ENCODE results near the gene TRAPPC2L. TPM values are rescaled to one million over a fixed set of nuclear protein-coding genes. Genes with fewer than 3 reads are reported as not detected.

The TRAPPC2L gene
- total and polyA plus RNA-seq, 12 donors = 37.5 to 63.3 (median 50.9) TPM

DNA sequence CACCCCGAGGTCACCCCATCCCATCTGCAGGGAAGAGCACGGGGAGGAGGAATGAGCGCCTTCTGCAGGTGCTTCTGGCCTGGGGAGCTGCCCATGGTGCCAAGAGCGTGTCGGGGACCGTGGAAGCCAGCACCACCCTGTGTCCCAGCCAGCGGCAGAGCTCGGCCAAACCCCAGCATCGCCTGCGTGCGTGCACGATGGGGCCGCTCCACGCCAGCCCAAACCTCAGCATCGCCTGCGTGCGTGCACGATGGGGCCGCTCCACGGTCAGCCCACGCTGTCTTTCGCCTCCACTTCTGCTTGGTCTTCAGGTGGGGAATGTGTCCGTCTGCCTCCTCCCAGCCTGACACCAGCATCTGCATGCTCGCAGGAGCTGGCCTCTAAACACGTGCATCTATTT is 14.1 kb upstream of the TRAPPC2L start:
- Histone ChIP-seq H3K36me3 (peaks cover 0 to 56% (median 9%) of the 10 kb centered on the region in 9 donors), H3K4me1 (peaks cover 0 to 4% (median 0%) of the 10 kb centered on the region in 9 donors), H3K4me3 (no peak overlapping the region), H3K27me3 (no peaks in the 10 kb centered on the region), H3K9me3 (no peaks in the 10 kb centered on the region), H3K27ac (no peak overlapping the region)
- TF ChIP-seq, protein P1, sequence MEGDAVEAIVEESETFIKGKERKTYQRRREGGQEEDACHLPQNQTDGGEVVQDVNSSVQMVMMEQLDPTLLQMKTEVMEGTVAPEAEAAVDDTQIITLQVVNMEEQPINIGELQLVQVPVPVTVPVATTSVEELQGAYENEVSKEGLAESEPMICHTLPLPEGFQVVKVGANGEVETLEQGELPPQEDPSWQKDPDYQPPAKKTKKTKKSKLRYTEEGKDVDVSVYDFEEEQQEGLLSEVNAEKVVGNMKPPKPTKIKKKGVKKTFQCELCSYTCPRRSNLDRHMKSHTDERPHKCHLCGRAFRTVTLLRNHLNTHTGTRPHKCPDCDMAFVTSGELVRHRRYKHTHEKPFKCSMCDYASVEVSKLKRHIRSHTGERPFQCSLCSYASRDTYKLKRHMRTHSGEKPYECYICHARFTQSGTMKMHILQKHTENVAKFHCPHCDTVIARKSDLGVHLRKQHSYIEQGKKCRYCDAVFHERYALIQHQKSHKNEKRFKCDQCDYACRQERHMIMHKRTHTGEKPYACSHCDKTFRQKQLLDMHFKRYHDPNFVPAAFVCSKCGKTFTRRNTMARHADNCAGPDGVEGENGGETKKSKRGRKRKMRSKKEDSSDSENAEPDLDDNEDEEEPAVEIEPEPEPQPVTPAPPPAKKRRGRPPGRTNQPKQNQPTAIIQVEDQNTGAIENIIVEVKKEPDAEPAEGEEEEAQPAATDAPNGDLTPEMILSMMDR (IDR thresholded peaks at IDR 0.05) = no peak
- 92 to 96% methylated on average over 25 of the region's 25 CpGs for WGBS, 2 donors
- ATAC-seq (no peak), DNase-seq (no peak)
- intact Hi-C loops (cut with DNase I) = no loop called here

DNA sequence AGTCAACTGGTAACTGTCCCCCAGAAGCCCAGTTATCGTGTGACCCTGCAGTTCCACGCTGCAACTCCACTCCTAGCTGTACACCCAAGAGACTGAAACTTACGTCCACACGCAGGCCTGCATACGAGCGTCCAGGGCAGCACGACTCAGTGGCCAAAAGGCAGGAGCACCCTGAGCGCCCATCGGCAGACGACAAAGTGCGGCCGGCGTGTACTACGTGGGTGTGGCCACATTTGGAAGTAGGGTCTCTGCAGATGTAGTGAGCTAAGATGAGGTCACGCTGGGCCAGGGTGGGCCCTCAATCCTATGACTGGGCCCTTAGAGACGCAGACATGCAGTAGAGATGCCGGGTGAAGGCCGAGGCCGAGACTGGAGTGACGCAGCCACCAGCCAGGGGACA is 13.7 kb upstream of the TRAPPC2L start:
- no peak for ATAC-seq
- intact Hi-C loops (cut with DNase I) = no loop called here
- Histone ChIP-seq H3K27ac (no peak overlapping the region), H3K9me3 (no peaks in the 10 kb centered on the region), H3K36me3 (peaks cover 0 to 54% (median 9%) of the 10 kb centered on the region in 9 donors), H3K4me3 (no peak overlapping the region), H3K27me3 (no peaks in the 10 kb centered on the region), H3K4me1 (peaks cover 0 to 4% (median 0%) of the 10 kb centered on the region in 9 donors)
- TF ChIP-seq, protein P1 (IDR thresholded peaks at IDR 0.05) = no peak
- 90 to 95% methylated on average over 20 of the region's 20 CpGs for WGBS, 2 donors
- DNase-seq = no peak

DNA sequence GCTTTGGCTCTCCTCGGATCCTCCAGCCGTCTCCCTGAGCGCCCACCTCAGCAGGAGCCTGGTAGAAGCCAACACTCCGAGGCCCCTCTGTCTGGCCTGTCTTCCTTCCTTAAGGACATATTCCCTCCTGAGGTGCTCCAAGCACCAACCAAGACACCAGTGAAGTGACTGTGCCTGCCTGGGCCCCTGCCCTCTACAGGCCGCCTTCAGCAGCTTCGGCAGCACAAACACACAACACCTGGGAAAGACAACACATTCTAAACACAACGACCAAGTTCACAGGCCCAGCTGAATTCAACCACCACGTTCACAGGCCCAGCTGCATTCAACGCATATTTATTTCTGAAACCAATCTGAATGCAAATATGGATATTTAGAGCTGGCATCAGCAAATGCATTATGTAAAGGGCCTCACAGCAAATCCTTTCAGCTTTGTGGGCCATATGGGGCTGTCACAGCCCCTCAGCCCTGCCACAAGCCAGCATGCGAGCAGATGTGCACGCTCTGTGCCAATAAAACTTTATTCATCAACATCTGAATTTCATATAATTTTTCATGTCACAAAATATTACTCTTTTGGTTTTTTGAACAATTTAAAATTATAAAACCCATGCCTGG is 12.4 kb upstream of the TRAPPC2L start:
- Histone ChIP-seq H3K36me3 (peaks cover 0 to 46% (median 6%) of the 10 kb centered on the region in 9 donors), H3K9me3 (no peaks in the 10 kb centered on the region), H3K4me1 (peaks cover 0 to 4% (median 0%) of the 10 kb centered on the region in 9 donors), H3K27ac (no peak overlapping the region), H3K4me3 (no peak overlapping the region), H3K27me3 (no peaks in the 10 kb centered on the region)
- intact Hi-C loops (cut with DNase I) = no loop called here
- DNase-seq = no peak
- 76 to 85% methylated on average over 11 of the region's 11 CpGs for WGBS, 2 donors
- no peak for ATAC-seq
- TF ChIP-seq, protein P1 (IDR thresholded peaks at IDR 0.05) = no peak

DNA sequence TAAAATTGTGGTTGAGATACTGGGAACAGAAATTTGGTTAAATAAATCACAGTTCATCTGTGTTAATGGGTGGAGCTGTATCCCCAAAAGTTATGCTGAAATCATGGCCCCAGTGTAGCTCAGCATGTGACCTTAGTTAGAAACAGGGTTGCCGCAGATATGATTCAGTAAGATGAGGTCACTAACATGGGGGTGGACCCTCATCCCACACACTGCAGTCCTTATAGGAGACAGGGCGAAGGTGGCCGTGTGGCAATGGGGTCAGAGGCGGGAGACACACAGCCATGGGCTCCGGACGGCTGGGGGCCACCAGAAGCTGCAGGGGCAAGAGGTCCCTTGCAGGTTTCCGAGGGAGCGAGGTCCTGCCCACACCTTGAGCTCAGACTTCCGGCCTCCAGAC is 10.8 kb upstream of the TRAPPC2L start:
- H3K9me3 ChIP-seq = no peaks in the 10 kb centered on the region
- peaks cover 0 to 46% (median 0%) of the 10 kb centered on the region in 9 donors for H3K36me3 ChIP-seq
- intact Hi-C loops (cut with DNase I) = no loop called here
- DNase-seq (no peak), ATAC-seq (no peak)
- H3K27me3 ChIP-seq = no peaks in the 10 kb centered on the region
- TF ChIP-seq, protein P1 (IDR thresholded peaks at IDR 0.05) = no peak
- H3K27ac ChIP-seq = no peak overlapping the region
- no peaks in the 10 kb centered on the region for H3K4me1 ChIP-seq
- H3K4me3 ChIP-seq = no peak overlapping the region
- 95 to 99% methylated on average over 9 of the region's 9 CpGs for WGBS, 2 donors

All from heart right ventricle (tissue), 16 donors.